ENCODE measurements around the gene ACADVL. TPM values are rescaled to one million over a fixed set of nuclear protein-coding genes. Genes with fewer than 3 reads are reported as not detected.

Gene ACADVL
- total and polyA plus RNA-seq, 4 donors: 185 to 1,301 (median 1,109) TPM

DNA sequence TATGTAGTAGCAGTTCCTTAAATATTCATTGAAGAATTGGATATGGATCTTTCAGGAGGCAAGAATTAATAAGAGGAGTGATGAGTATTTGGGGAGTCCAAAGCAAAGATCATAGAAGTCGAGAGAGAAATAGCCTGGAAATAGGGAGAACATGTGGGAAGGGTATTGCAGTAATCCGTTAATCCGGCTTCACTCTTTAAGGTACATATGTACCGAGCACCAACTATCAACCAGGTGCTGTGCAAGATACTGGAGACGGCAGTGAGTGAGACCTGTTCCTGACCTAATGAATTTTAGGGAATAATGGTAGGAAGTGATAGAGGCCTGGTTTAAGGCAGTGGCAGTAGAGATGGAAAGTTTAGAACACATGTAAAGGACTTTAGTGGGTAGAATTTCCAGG, 33.3 kb downstream of the ACADVL start:
- TF ChIP-seq ATF3 (IDR thresholded peaks at IDR 0.05): no peak
- TF ChIP-seq RAD21 (IDR thresholded peaks at IDR 0.05): no peak
- TF ChIP-seq JUND (IDR thresholded peaks at IDR 0.05): no peak
- TF ChIP-seq HNF4A (conservative IDR thresholded peaks at IDR 0.05): no peak
- Histone ChIP-seq H3K27me3 (ENCODE audit: control insufficient read depth in 4 of 4, insufficient read depth in 4 of 4, low read length in 3 of 4) (no peaks in the 10 kb centered on the region), H3K4me3 (ENCODE audit: low read depth in 1 of 3, low read length in 3 of 3) (peak overlapping the region; percentile 56 to 96 (median 95)), H3K36me3 (ENCODE audit: control insufficient read depth in 4 of 4, insufficient read depth in 3 of 4, low read depth in 1 of 4, low read length in 3 of 4) (peaks cover 0 to 15% (median 9%) of the 10 kb centered on the region in 4 donors), H3K4me1 (ENCODE audit: control insufficient read depth in 4 of 4, insufficient read depth in 4 of 4, low read length in 3 of 4) (peaks cover 7 to 38% (median 30%) of the 10 kb centered on the region in 4 donors), H3K9ac (ENCODE audit: low read depth in 1 of 2, low read length in 2 of 2) (peak overlapping the region; percentile 49 to 82), H3K9me3 (ENCODE audit: control insufficient read depth in 4 of 4, low read length in 3 of 4) (no peaks in the 10 kb centered on the region), H3K27ac (ENCODE audit: low read depth in 1 of 2, low read length in 2 of 2) (peak overlapping the region; percentile 95 to 100)
- 79% methylated on average over 5 of the region's 5 CpGs for WGBS
- DNase-seq (ENCODE audit: low spot score): no peak

DNA sequence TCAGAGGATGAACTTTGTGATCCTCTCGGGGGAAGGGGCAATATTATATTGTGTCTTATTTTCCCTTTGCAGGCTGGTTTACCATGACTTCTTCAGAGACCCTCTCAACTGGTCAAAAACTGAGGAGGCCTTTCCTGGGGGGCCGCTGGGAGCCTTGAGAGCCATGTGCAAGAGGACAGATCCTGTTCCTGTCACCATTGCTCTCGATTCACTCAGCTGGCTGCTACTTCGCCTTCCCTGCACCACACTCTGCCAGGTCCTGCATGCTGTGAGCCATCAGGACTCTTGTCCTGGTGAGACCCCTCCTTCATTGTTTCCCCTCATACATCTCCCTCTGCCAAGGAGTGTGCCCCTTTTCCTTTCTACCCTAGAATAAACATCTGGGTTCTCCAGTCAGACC, 34.8 kb downstream of the ACADVL start:
- Histone ChIP-seq H3K9me3 (ENCODE audit: control insufficient read depth in 4 of 4, low read length in 3 of 4) (no peaks in the 10 kb centered on the region), H3K4me1 (ENCODE audit: control insufficient read depth in 4 of 4, insufficient read depth in 4 of 4, low read length in 3 of 4) (peaks cover 7 to 43% (median 34%) of the 10 kb centered on the region in 4 donors), H3K27me3 (ENCODE audit: control insufficient read depth in 4 of 4, insufficient read depth in 4 of 4, low read length in 3 of 4) (no peaks in the 10 kb centered on the region), H3K4me3 (ENCODE audit: low read depth in 1 of 3, low read length in 3 of 3) (no peak overlapping the region), H3K9ac (ENCODE audit: low read depth in 1 of 2, low read length in 2 of 2) (no peak overlapping the region), H3K27ac (ENCODE audit: low read depth in 1 of 2, low read length in 2 of 2) (no peak overlapping the region), H3K36me3 (ENCODE audit: control insufficient read depth in 4 of 4, insufficient read depth in 3 of 4, low read depth in 1 of 4, low read length in 3 of 4) (peaks cover 0 to 15% (median 9%) of the 10 kb centered on the region in 4 donors)
- 96% methylated on average over 4 of the region's 4 CpGs for WGBS
- TF ChIP-seq EGR1 (IDR thresholded peaks at IDR 0.05; ENCODE audit: low read depth in 2 of 2): no peak
- no peak for TF ChIP-seq HNF4A (conservative IDR thresholded peaks at IDR 0.05)
- TF ChIP-seq CTCF (IDR thresholded peaks at IDR 0.05; ENCODE audit: low read depth, low read length, missing input control): no peak
- no peak for TF ChIP-seq NR2F2 (IDR thresholded peaks at IDR 0.05)
- TF ChIP-seq ATF3 (IDR thresholded peaks at IDR 0.05): no peak
- no peak for TF ChIP-seq YY1 (IDR thresholded peaks at IDR 0.05)
- no peak for TF ChIP-seq JUND (IDR thresholded peaks at IDR 0.05)
- no peak for DNase-seq (ENCODE audit: low spot score)

GRCh38 chr17:7256766-7257456, 37.2 kb downstream of the ACADVL start:
- no peaks in the 10 kb centered on the region for H3K9me3 ChIP-seq (ENCODE audit: control insufficient read depth in 4 of 4, low read length in 3 of 4)
- peaks cover 11 to 47% (median 29%) of the 10 kb centered on the region in 4 donors for H3K4me1 ChIP-seq (ENCODE audit: control insufficient read depth in 4 of 4, insufficient read depth in 4 of 4, low read length in 3 of 4)
- H3K27me3 ChIP-seq (ENCODE audit: control insufficient read depth in 4 of 4, insufficient read depth in 4 of 4, low read length in 3 of 4): no peaks in the 10 kb centered on the region
- WGBS: 90% methylated on average over 8 of the region's 8 CpGs
- TF ChIP-seq TAF1 (conservative IDR thresholded peaks at IDR 0.05) (no peak), EGR1 (IDR thresholded peaks at IDR 0.05; ENCODE audit: low read depth in 2 of 2) (no peak), REST (IDR thresholded peaks at IDR 0.05) (no peak), GABPA (IDR thresholded peaks at IDR 0.05 in 1 of 2, conservative IDR thresholded peaks at IDR 0.05 in 1 of 2) (no peak), RXRA (IDR thresholded peaks at IDR 0.05) (no peak), NR2F2 (IDR thresholded peaks at IDR 0.05) (no peak), RAD21 (IDR thresholded peaks at IDR 0.05) (no peak), ATF3 (IDR thresholded peaks at IDR 0.05) (no peak), CTCF (IDR thresholded peaks at IDR 0.05; ENCODE audit: low read depth, low read length, missing input control) (no peak), HNF4A (conservative IDR thresholded peaks at IDR 0.05) (no peak), FOXA2 (IDR thresholded peaks at IDR 0.05) (no peak), YY1 (IDR thresholded peaks at IDR 0.05) (no peak), FOXA1 (IDR thresholded peaks at IDR 0.05) (no peak)
- peaks cover 0 to 15% (median 9%) of the 10 kb centered on the region in 4 donors for H3K36me3 ChIP-seq (ENCODE audit: control insufficient read depth in 4 of 4, insufficient read depth in 3 of 4, low read depth in 1 of 4, low read length in 3 of 4)
- H3K9ac ChIP-seq (ENCODE audit: low read depth in 1 of 2, low read length in 2 of 2): no peak overlapping the region
- no peak overlapping the region for H3K4me3 ChIP-seq (ENCODE audit: low read depth in 1 of 3, low read length in 3 of 3)
- peak overlapping the region; percentile 10 to 29 for H3K27ac ChIP-seq (ENCODE audit: low read depth in 1 of 2, low read length in 2 of 2)
- no peak for DNase-seq (ENCODE audit: low spot score)

Data from liver (tissue), 9 donors.